Effector memory CD4-positive, alpha-beta T cell (primary cell): ENCODE measurements around the gene NSUN2.

Source experiments
- DNase-seq, 3 donors: peaks; one replicate each; pipeline ENCODE4 v3.0.0-alpha.2; 2020
- H3K27ac ChIP-seq: 2 replicates; pipeline ENCODE4 v1.7.0; 2013; ENCODE audit warnings: mild to moderate bottlenecking, low read length, moderate library complexity; ENCODE audit not compliant: insufficient read depth, poor library complexity, severe bottlenecking
- H3K27me3 ChIP-seq: replicated peaks from 2 replicates; pipeline ENCODE4 v1.7.0; 2013; ENCODE audit warnings: mild to moderate bottlenecking, low read length; ENCODE audit not compliant: insufficient read depth, control insufficient read depth, poor library complexity, severe bottlenecking
- H3K36me3 ChIP-seq: 2 replicates; pipeline ENCODE4 v1.7.0; 2013; ENCODE audit warnings: mild to moderate bottlenecking, low read length, moderate library complexity; ENCODE audit not compliant: control insufficient read depth, insufficient read depth
- H3K4me1 ChIP-seq: 2 replicates; pipeline ENCODE4 v1.7.0; 2013; ENCODE audit warnings: low read length, mild to moderate bottlenecking; ENCODE audit not compliant: control insufficient read depth, insufficient read depth, poor library complexity, severe bottlenecking
- H3K4me3 ChIP-seq: 2 replicates; pipeline ENCODE4 v1.7.0; 2013; ENCODE audit warnings: low read length, low read depth, mild to moderate bottlenecking; ENCODE audit not compliant: insufficient read depth, poor library complexity, severe bottlenecking
- H3K9me3 ChIP-seq: 2 replicates; pipeline ENCODE4 v1.7.0; 2013; ENCODE audit warnings: mild to moderate bottlenecking, low read length, moderate library complexity; ENCODE audit not compliant: control insufficient read depth

The NSUN2 gene

DNA sequence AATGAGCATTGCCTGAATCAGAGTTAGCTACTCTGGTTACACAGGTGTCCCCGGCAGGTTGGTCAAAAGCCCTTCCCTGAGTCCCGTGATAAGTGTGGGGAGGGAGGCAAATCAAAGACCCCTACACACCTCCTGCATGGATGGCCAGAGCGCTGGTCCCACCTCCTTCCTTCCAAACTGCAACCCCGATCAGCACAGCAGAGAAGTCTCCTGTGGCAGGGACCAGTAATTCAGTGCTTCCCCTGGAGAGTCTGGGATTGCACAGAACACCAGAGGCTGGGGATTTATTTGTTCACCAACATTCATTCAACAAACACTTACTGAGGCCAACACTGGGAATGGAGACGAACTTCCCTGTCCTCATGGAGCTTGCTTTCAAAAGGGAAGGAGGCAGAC lies 46.2 kb downstream of the NSUN2 start:
- no peak overlapping the region for H3K4me3 ChIP-seq
- H3K27me3 ChIP-seq = peaks cover 13% of the 10 kb centered on the region
- no peaks in the 10 kb centered on the region for H3K36me3 ChIP-seq
- H3K27ac ChIP-seq = no peak overlapping the region
- H3K9me3 ChIP-seq = no peaks in the 10 kb centered on the region
- H3K4me1 ChIP-seq = peaks cover 2% of the 10 kb centered on the region
- DNase-seq = no peak

DNA sequence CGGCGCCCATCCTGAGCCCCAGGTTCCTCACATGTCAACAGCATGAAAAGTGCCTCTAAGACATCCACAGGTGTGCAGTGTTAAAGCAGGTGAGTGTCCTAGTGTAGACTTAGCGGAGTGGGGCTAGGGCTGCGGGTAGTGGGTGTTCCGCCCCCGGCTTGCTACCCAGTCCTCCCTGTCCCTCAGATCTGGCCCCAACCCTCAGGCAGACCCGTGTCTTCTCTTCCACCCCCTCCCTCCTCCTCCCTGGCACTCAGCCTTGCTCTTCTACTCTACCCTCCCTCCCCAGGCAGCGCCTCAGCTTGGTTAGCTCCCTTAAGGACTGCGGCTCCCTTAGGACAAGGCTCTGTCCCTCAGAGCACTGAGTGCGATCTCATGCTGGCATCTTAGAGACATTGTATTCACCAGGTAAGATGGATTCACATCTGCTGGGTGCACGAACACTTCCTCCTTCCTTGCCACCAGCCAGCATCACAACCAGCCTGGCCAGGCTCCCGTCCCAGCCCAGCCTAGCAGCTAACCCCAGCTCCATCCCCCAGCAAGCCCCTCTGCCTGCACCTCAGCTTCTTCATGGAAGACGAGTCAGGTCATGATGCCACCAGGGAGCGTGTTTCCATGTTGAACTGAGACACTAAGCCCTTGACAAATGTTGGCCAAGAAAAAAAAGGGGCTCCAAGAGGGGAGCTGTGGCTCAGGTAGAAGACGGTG lies 46.8 kb downstream of the NSUN2 start:
- Histone ChIP-seq H3K27me3 (peaks cover 13% of the 10 kb centered on the region), H3K36me3 (no peaks in the 10 kb centered on the region), H3K27ac (no peak overlapping the region), H3K9me3 (no peaks in the 10 kb centered on the region), H3K4me3 (no peak overlapping the region), H3K4me1 (peaks cover 2% of the 10 kb centered on the region)
- DNase-seq = no peak

GRCh38 chr5:6585168-6585567 lies 47.7 kb downstream of the NSUN2 start:
- Histone ChIP-seq H3K36me3 (no peaks in the 10 kb centered on the region), H3K4me1 (peaks cover 2% of the 10 kb centered on the region), H3K27ac (no peak overlapping the region), H3K27me3 (peaks cover 13% of the 10 kb centered on the region), H3K4me3 (no peak overlapping the region), H3K9me3 (no peaks in the 10 kb centered on the region)
- no peak for DNase-seq

DNA sequence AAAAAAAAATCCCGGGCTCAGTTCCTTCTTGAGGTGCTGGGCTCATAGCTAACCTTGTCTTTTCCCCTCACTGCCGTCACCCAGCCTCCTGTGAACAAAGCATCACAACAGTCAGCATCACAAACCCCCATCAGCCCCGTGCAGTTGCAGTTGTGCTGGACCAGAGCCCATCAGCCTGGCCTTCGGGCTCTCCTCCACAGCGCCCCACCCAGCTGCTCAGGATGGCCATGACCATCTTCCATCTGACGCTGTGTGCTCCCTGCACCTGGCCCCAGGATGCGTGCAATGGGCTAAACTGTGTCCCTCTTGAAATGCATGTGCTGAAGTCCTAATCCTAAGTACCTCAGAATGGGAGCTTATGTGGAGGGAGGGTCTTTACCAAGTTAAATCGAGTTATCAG lies 48.1 kb downstream of the NSUN2 start:
- Histone ChIP-seq H3K27me3 (peaks cover 13% of the 10 kb centered on the region), H3K9me3 (no peaks in the 10 kb centered on the region), H3K4me1 (peaks cover 2% of the 10 kb centered on the region), H3K4me3 (no peak overlapping the region), H3K36me3 (no peaks in the 10 kb centered on the region), H3K27ac (no peak overlapping the region)
- DNase-seq = no peak

DNA sequence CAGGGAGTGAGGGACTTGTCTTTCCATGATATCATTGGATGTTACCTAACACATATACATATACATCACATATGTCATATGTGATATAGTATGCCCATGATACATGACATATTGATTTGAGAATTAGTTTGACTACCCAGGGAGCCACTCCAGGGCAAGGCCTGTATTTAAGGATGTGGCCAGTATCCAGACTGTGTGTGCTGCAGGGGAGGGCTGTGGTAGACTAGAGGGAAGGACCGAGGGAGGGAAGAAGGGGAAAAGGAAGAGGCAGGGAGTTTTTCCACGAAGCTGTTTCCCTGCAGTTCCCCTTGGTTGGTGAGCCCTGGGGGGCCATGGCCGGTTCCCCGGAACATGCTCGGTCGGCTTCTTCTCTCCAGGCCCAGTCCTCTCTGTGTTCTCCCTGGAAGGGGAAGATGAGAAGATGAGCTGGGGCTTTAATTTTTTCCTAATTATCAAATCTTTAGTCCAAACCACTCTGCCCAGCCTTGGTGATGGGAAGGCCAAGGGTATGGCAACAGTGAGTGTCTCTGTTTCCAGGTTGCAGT lies 48.7 kb downstream of the NSUN2 start:
- no peak for DNase-seq
- Histone ChIP-seq H3K4me1 (peaks cover 2% of the 10 kb centered on the region), H3K27ac (no peak overlapping the region), H3K27me3 (peaks cover 13% of the 10 kb centered on the region), H3K4me3 (no peak overlapping the region), H3K36me3 (no peaks in the 10 kb centered on the region), H3K9me3 (no peaks in the 10 kb centered on the region)

- H3K27ac ChIP-seq = no peak overlapping the region
Measured at GRCh38 chr5:6583049-6583880, 49.6 kb downstream of the NSUN2 start.

GRCh38 chr5:6582507-6583048 lies 50.3 kb downstream of the NSUN2 start:
- Histone ChIP-seq H3K27me3 (peaks cover 13% of the 10 kb centered on the region), H3K27ac (no peak overlapping the region), H3K4me3 (no peak overlapping the region), H3K9me3 (no peaks in the 10 kb centered on the region), H3K36me3 (no peaks in the 10 kb centered on the region), H3K4me1 (peaks cover 2% of the 10 kb centered on the region)
- DNase-seq = no peak

More at GRCh38 chr5:6583049-6583880, 49.6 kb downstream of the NSUN2 start:
- H3K4me3 ChIP-seq = peak overlapping the region; percentile 29
- H3K27me3 ChIP-seq = peaks cover 13% of the 10 kb centered on the region
- no peak for DNase-seq
- no peaks in the 10 kb centered on the region for H3K36me3 ChIP-seq
- H3K9me3 ChIP-seq = no peaks in the 10 kb centered on the region
- H3K4me1 ChIP-seq = peaks cover 2% of the 10 kb centered on the region

GRCh38 chr5:6581559-6582426 lies 51.1 kb downstream of the NSUN2 start:
- Histone ChIP-seq H3K4me3 (no peak overlapping the region), H3K4me1 (peaks cover 2% of the 10 kb centered on the region), H3K27me3 (peaks cover 13% of the 10 kb centered on the region), H3K36me3 (no peaks in the 10 kb centered on the region), H3K27ac (no peak overlapping the region), H3K9me3 (no peaks in the 10 kb centered on the region)
- DNase-seq = no peak

DNA sequence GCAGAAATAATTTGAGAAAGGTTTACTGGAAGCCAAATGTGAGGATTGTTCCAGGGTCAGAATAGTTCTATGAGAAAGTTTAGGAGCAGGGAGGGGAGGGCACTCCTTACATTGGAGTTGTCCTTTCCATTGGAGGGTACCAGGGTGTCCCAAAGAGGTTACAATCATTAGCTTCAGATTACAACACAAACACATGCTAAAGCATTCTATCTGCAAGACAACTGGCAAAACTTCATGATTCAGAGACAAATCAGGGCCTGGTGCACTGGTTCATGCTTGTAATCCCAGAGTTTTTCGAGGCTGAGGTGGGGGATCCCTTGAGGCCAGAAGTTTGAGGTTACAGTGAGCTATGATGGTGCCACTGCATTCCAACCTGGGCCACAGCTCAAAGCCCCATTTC lies 51.8 kb downstream of the NSUN2 start:
- Histone ChIP-seq H3K27me3 (peaks cover 13% of the 10 kb centered on the region), H3K4me3 (no peak overlapping the region)

More for the DNA sequence above, 51.8 kb downstream of the NSUN2 start:
- Histone ChIP-seq H3K9me3 (no peaks in the 10 kb centered on the region), H3K36me3 (no peaks in the 10 kb centered on the region), H3K4me1 (peaks cover 2% of the 10 kb centered on the region), H3K27ac (no peak overlapping the region)
- DNase-seq = no peak
